Tibial nerve (tissue), 4 donors: Measurements from ENCODE around the gene SLC16A10.

ENCODE experiments used
- EP300 ChIP-seq, 2 donors: sonication (generic); formaldehyde crosslinking; IDR thresholded peaks; one replicate each; pipeline ENCODE4 v1.6.1; 2017; ENCODE audit warnings: antibody characterized with exemption in 2 of 2, mild to moderate bottlenecking in 1 of 2
- TF ChIP-seq, protein P1 (sequence below), 5 experiments: fragments of 200-600 bp in 3 of 5; fragments of 450-650 bp in 2 of 5; sonication (generic) in 3 of 5; IDR thresholded peaks; one replicate each; pipeline ENCODE4 v1.5.1; 2016 to 2019; ENCODE audit warnings: antibody characterized with exemption in 5 of 5, mild to moderate bottlenecking in 3 of 5, moderate library complexity in 2 of 5

GRCh38 chr6:111114087-111114443, 26.8 kb downstream of the SLC16A10 start:
- TF ChIP-seq, protein P1, sequence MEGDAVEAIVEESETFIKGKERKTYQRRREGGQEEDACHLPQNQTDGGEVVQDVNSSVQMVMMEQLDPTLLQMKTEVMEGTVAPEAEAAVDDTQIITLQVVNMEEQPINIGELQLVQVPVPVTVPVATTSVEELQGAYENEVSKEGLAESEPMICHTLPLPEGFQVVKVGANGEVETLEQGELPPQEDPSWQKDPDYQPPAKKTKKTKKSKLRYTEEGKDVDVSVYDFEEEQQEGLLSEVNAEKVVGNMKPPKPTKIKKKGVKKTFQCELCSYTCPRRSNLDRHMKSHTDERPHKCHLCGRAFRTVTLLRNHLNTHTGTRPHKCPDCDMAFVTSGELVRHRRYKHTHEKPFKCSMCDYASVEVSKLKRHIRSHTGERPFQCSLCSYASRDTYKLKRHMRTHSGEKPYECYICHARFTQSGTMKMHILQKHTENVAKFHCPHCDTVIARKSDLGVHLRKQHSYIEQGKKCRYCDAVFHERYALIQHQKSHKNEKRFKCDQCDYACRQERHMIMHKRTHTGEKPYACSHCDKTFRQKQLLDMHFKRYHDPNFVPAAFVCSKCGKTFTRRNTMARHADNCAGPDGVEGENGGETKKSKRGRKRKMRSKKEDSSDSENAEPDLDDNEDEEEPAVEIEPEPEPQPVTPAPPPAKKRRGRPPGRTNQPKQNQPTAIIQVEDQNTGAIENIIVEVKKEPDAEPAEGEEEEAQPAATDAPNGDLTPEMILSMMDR (IDR thresholded peaks at IDR 0.05), result no peak
- TF ChIP-seq EP300 (IDR thresholded peaks at IDR 0.05), result no peak
